Measurements from ENCODE around the gene HMGCR. TPM values are rescaled to one million over a fixed set of nuclear protein-coding genes. Genes with fewer than 3 reads are reported as not detected.

Gene HMGCR
- polyA plus RNA-seq, 1 of the 3 experiments (the other 2 are of a cell fraction) = 8.2 TPM

DNA sequence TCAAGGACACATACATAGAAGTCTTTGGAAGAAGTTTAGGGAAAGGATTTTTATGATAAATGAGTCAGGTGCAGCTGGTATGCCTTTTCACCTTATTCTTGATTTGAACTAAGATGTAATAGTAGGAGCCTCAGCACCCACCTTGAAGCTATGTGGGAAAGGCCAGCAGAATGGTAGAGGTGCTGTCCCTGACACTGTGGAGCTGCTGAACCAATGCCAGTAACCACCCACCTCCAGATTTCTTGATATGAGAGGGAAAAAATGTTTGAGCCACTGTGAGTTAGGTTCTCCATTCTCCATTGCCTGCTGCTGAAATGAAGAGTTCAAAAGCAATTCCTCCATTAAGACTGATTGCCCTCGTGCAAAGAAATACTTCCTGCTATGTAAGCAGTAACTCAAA lies 12.2 kb upstream of the HMGCR start (continued):
- TF ChIP-seq, protein P1, sequence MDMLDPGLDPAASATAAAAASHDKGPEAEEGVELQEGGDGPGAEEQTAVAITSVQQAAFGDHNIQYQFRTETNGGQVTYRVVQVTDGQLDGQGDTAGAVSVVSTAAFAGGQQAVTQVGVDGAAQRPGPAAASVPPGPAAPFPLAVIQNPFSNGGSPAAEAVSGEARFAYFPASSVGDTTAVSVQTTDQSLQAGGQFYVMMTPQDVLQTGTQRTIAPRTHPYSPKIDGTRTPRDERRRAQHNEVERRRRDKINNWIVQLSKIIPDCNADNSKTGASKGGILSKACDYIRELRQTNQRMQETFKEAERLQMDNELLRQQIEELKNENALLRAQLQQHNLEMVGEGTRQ (IDR thresholded peaks at IDR 0.05; ENCODE audit: borderline replicate concordance, low read depth, low read length) = no peak

DNA sequence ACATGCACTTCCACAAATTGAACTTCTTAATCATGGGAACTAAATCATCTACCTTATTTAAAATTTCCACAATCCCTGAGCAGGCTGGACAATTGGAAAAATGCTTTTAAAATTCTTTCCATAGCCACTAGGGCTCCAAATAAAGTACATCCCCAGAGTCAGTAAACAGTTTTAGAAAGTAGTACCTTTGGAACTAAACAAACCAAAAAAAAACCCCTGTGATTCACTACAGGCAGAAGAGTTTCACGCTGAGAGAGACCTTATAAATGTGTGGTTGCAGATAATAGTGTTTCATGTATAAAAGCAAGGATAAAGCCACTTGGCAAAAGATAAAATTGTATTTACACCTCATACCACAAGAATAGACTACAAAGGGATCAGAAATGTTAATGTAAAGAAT lies 11.8 kb upstream of the HMGCR start:
- WGBS (ENCODE audit: low lambda C conversion rate) = 79% methylated on average over 1 of the region's 1 CpG
- H3K27ac ChIP-seq (ENCODE audit: low read depth in 2 of 2, low read length in 1 of 2) = no peak overlapping the region
- H2AFZ ChIP-seq (ENCODE audit: low read depth) = no peak overlapping the region
- TF ChIP-seq, protein P2, sequence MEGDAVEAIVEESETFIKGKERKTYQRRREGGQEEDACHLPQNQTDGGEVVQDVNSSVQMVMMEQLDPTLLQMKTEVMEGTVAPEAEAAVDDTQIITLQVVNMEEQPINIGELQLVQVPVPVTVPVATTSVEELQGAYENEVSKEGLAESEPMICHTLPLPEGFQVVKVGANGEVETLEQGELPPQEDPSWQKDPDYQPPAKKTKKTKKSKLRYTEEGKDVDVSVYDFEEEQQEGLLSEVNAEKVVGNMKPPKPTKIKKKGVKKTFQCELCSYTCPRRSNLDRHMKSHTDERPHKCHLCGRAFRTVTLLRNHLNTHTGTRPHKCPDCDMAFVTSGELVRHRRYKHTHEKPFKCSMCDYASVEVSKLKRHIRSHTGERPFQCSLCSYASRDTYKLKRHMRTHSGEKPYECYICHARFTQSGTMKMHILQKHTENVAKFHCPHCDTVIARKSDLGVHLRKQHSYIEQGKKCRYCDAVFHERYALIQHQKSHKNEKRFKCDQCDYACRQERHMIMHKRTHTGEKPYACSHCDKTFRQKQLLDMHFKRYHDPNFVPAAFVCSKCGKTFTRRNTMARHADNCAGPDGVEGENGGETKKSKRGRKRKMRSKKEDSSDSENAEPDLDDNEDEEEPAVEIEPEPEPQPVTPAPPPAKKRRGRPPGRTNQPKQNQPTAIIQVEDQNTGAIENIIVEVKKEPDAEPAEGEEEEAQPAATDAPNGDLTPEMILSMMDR (IDR thresholded peaks at IDR 0.05) = peak; percentile 24
- no peak for TF ChIP-seq MEF2A (IDR thresholded peaks at IDR 0.05; ENCODE audit: borderline replicate concordance, low read depth)
- no peak for TF ChIP-seq FOXJ3 (CRISPR knock-in tag; IDR thresholded peaks at IDR 0.05)
- TF ChIP-seq SMC3 (IDR thresholded peaks at IDR 0.05; ENCODE audit: low read depth, low read length) = no peak
- peaks cover 0 to 10% of the 10 kb centered on the region in 2 experiments; a peak in 2 of 4 replicates for H3K4me1 ChIP-seq (ENCODE audit: control insufficient read depth in 1 of 2, insufficient read depth in 2 of 2, low read depth in 1 of 2, low read length in 1 of 2)
- H3K9me3 ChIP-seq = no peaks in the 10 kb centered on the region
- H3K9ac ChIP-seq = no peak overlapping the region
- no peak for DNase-seq
- no peaks in the 10 kb centered on the region for H4K20me1 ChIP-seq (ENCODE audit: insufficient read depth)
- H3K4me3 ChIP-seq (ENCODE audit: low read depth in 2 of 2, low read length in 1 of 2) = no peak overlapping the region
- no peaks in the 10 kb centered on the region for H3K27me3 ChIP-seq (ENCODE audit: insufficient read depth)
- no peak overlapping the region for H3K4me2 ChIP-seq
- no peaks in the 10 kb centered on the region for H3K79me2 ChIP-seq (ENCODE audit: insufficient read depth)
- H3K9me2 ChIP-seq = no peaks in the 10 kb centered on the region
- POLR2A ChIA-PET = no interaction called here
- peaks cover 18% of the 10 kb centered on the region for H3F3A ChIP-seq (replicated peaks; ENCODE audit: insufficient read depth)
- H3K36me3 ChIP-seq (replicated peaks in 1 of 2; ENCODE audit: control insufficient read depth in 1 of 2, insufficient read depth in 2 of 2, low read length in 1 of 2) = no peaks in the 10 kb centered on the region
- CTCF ChIA-PET = no interaction called here

DNA sequence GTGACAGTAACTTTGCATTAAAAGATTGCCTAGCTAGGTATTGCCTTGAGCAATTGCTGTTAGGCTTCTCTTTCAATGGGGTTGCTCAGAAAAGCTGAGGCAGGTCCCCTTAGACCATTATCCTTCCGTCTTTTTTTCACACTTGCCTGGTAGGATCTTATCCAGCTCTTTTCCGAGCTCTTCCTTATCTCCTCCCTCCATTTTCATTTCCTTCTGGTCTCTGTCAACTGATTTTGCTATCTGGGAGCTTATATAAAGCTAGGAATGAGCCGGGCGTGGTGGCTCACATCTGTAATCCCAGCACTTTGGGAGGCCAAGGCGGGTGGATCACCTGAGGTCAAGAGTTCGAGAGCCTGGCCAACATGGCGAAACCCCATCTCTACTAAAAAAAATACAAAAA lies 6.6 kb upstream of the HMGCR start:
- Histone ChIP-seq H3K4me1 (ENCODE audit: control insufficient read depth in 1 of 2, insufficient read depth in 2 of 2, low read depth in 1 of 2, low read length in 1 of 2) (no peaks in the 10 kb centered on the region), H3K27ac (ENCODE audit: low read depth in 2 of 2, low read length in 1 of 2) (no peak overlapping the region), H3K36me3 (replicated peaks in 1 of 2; ENCODE audit: control insufficient read depth in 1 of 2, insufficient read depth in 2 of 2, low read length in 1 of 2) (no peaks in the 10 kb centered on the region), H3K4me2 (no peak overlapping the region), H3K9me3 (no peaks in the 10 kb centered on the region), H3K27me3 (ENCODE audit: insufficient read depth) (no peaks in the 10 kb centered on the region), H2AFZ (ENCODE audit: low read depth) (no peak overlapping the region), H3K9me2 (no peaks in the 10 kb centered on the region), H3K4me3 (ENCODE audit: low read depth in 2 of 2, low read length in 1 of 2) (no peak overlapping the region), H3F3A (replicated peaks; ENCODE audit: insufficient read depth) (no peaks in the 10 kb centered on the region), H4K20me1 (ENCODE audit: insufficient read depth) (no peaks in the 10 kb centered on the region), H3K79me2 (ENCODE audit: insufficient read depth) (no peaks in the 10 kb centered on the region), H3K9ac (no peak overlapping the region)
- POLR2A ChIA-PET = no interaction called here
- 82% methylated on average over 7 of the region's 7 CpGs for WGBS (ENCODE audit: low lambda C conversion rate)
- no peak for DNase-seq
- no peak for TF ChIP-seq FOXJ3 (CRISPR knock-in tag; IDR thresholded peaks at IDR 0.05)
- TF ChIP-seq JUND (IDR thresholded peaks at IDR 0.05) = no peak
- no peak for TF ChIP-seq MXI1 (IDR thresholded peaks at IDR 0.05; ENCODE audit: low read depth, low read length)
- TF ChIP-seq GABPA (IDR thresholded peaks at IDR 0.05; ENCODE audit: low read depth) = no peak
- no peak for TF ChIP-seq SMC3 (IDR thresholded peaks at IDR 0.05; ENCODE audit: low read depth, low read length)
- TF ChIP-seq SIN3A (IDR thresholded peaks at IDR 0.05; ENCODE audit: borderline replicate concordance, low read depth, low read length) = no peak
- no peak for TF ChIP-seq TCF12 (IDR thresholded peaks at IDR 0.05)
- TF ChIP-seq EZH2phosphoT487 (IDR thresholded peaks at IDR 0.05; ENCODE audit: borderline replicate concordance, low read depth) = no peak
- TF ChIP-seq RXRA (IDR thresholded peaks at IDR 0.05; ENCODE audit: borderline replicate concordance, low read depth) = no peak
- no peak for TF ChIP-seq FOXM1 (IDR thresholded peaks at IDR 0.05; ENCODE audit: low read depth)
- no peak for TF ChIP-seq RCOR1 (IDR thresholded peaks at IDR 0.05; ENCODE audit: low read length)
- no peak for TF ChIP-seq CHD2 (IDR thresholded peaks at IDR 0.05; ENCODE audit: low read length, partially characterized antibody)
- no peak for TF ChIP-seq RAD21 (IDR thresholded peaks at IDR 0.05; ENCODE audit: low read length)
- no peak for TF ChIP-seq NRF1 (IDR thresholded peaks at IDR 0.05; ENCODE audit: low read depth, low read length)
- TF ChIP-seq MEF2A (IDR thresholded peaks at IDR 0.05; ENCODE audit: borderline replicate concordance, low read depth) = no peak
- no peak for TF ChIP-seq RFX5 (IDR thresholded peaks at IDR 0.05; ENCODE audit: low read length)
- CTCF ChIA-PET = interaction anchor here (1.3 to 1.8 kb wide), 2 partner anchors 12 to 94 kb away, joined by 4 to 6 read pairs; partner anchors contain the start of gene ANKRD31
